GM23338 (cell line): ENCODE measurements around the gene SP5. TPM values are rescaled to one million over a fixed set of nuclear protein-coding genes. Genes with fewer than 3 reads are reported as not detected.

Experiments used
- ATAC-seq: fragments of 200-7000 bp; cut with Tn5 transposase; 3 replicates; pipeline ENCODE4 v1.9.1; 2020
- DNase-seq: peaks from one replicate; pipeline ENCODE4 v3.0.0-alpha.2; 2015; ENCODE audit warnings: low spot score
- H2AFZ ChIP-seq: fragments of 200-600 bp; sonication (generic); 2 replicates; pipeline ENCODE4 v1.8.0; 2016; ENCODE audit warnings: antibody characterized with exemption, mild to moderate bottlenecking, moderate library complexity
- H3F3A ChIP-seq: fragments of 200-600 bp; sonication (generic); replicated peaks from 2 replicates; pipeline ENCODE4 v1.8.0; 2017; ENCODE audit warnings: antibody characterized with exemption, mixed run types, low read depth
- H3K27ac ChIP-seq: fragments of 200-600 bp; sonication (generic); 2 replicates; pipeline ENCODE4 v1.6.1; 2016; ENCODE audit warnings: low read depth
- H3K27me3 ChIP-seq: fragments of 200-600 bp; sonication (generic); 2 replicates; pipeline ENCODE4 v1.8.0; 2016; ENCODE audit warnings: mild to moderate bottlenecking, mixed run types, moderate library complexity; ENCODE audit not compliant: insufficient read depth
- H3K36me3 ChIP-seq: fragments of 200-600 bp; sonication (generic); 2 replicates; pipeline ENCODE4 v1.8.0; 2016; ENCODE audit warnings: mild to moderate bottlenecking; ENCODE audit not compliant: insufficient read depth
- H3K4me1 ChIP-seq: fragments of 200-600 bp; sonication (generic); 2 replicates; pipeline ENCODE4 v1.8.0; 2016; ENCODE audit warnings: mild to moderate bottlenecking, moderate library complexity; ENCODE audit not compliant: insufficient read depth
- H3K4me2 ChIP-seq: fragments of 200-600 bp; sonication (generic); 2 replicates; pipeline ENCODE4 v1.7.1; 2017; ENCODE audit warnings: mixed run types
- H3K4me3 ChIP-seq: fragments of 200-600 bp; sonication (generic); 2 replicates; pipeline ENCODE4 v1.6.1; 2016; ENCODE audit warnings: mixed run types
- H3K79me2 ChIP-seq: fragments of 200-600 bp; sonication (generic); replicated peaks from 2 replicates; pipeline ENCODE4 v1.8.0; 2017; ENCODE audit warnings: mild to moderate bottlenecking; ENCODE audit not compliant: insufficient read depth
- H3K9me2 ChIP-seq: fragments of 200-600 bp; sonication (generic); 2 replicates; pipeline ENCODE4 v1.8.0; 2017; ENCODE audit not compliant: insufficient read depth
- H4K20me1 ChIP-seq: fragments of 200-600 bp; sonication (generic); replicated peaks from 2 replicates; pipeline ENCODE4 v1.8.0; 2017; ENCODE audit warnings: mild to moderate bottlenecking; ENCODE audit not compliant: insufficient read depth
- H3K27ac Mint-ChIP-seq: 2 replicates; pipeline ENCODE4 v1.8.0; 2020; ENCODE audit warnings: inconsistent platforms, mild to moderate bottlenecking, moderate library complexity, mixed read lengths
- H3K27me3 Mint-ChIP-seq: 3 replicates; pipeline ENCODE4 v1.8.0; 2022; ENCODE audit warnings: low read depth, mild to moderate bottlenecking, moderate library complexity, mixed read lengths, inconsistent platforms; ENCODE audit not compliant: insufficient read depth, poor library complexity
- H3K36me3 Mint-ChIP-seq: 3 replicates; pipeline ENCODE4 v1.8.0; 2021; ENCODE audit warnings: low read depth, mild to moderate bottlenecking, inconsistent platforms, moderate library complexity, mixed read lengths
- H3K4me1 Mint-ChIP-seq: 3 replicates; pipeline ENCODE4 v1.8.0; 2020; ENCODE audit warnings: mild to moderate bottlenecking, inconsistent platforms, mixed read lengths
- H3K4me3 Mint-ChIP-seq: 3 replicates; pipeline ENCODE4 v1.8.0; 2021; ENCODE audit warnings: moderate library complexity, mild to moderate bottlenecking, inconsistent platforms, mixed read lengths
- H3K9me3 Mint-ChIP-seq: 3 replicates; pipeline ENCODE4 v1.8.0; 2020; ENCODE audit warnings: moderate library complexity, mild to moderate bottlenecking, inconsistent platforms, mixed read lengths
- CREB1 ChIP-seq: fragments of 250-450 bp; sonication (Bioruptor Pico); IDR thresholded peaks from 2 replicates; pipeline ENCODE4 v1.5.0; 2020; ENCODE audit warnings: low read depth, mild to moderate bottlenecking, moderate library complexity
- CTCF ChIP-seq, 2 experiments: fragments of 200-600 bp in 1 of 2; sonication (generic) in 1 of 2; conservative IDR thresholded peaks; 2 replicates each; pipeline versions ENCODE4 v1.5.1 to v1.6.1; 2016 to 2017; ENCODE audit warnings: antibody characterized with exemption in 2 of 2, low read depth in 2 of 2, mild to moderate bottlenecking in 2 of 2, moderate library complexity in 1 of 2
- EZH2 ChIP-seq: fragments of 200-600 bp; sonication (generic); IDR thresholded peaks from one replicate; pipeline ENCODE4 v1.8.0; 2017; ENCODE audit warnings: antibody characterized with exemption, mild to moderate bottlenecking, low read depth; ENCODE audit not compliant: unreplicated experiment
- EZH2phosphoT487 ChIP-seq: fragments of 200-600 bp; sonication (generic); IDR thresholded peaks from one replicate; pipeline ENCODE4 v1.8.1; 2018; ENCODE audit warnings: antibody characterized with exemption; ENCODE audit not compliant: unreplicated experiment
- JUNB ChIP-seq: IDR thresholded peaks from one replicate; pipeline ENCODE4 v1.6.1; 2016; ENCODE audit warnings: antibody characterized with exemption; ENCODE audit not compliant: unreplicated experiment
- NANOG ChIP-seq: IDR thresholded peaks from 2 replicates; pipeline ENCODE4 v1.6.1; 2016; ENCODE audit warnings: antibody characterized with exemption, borderline replicate concordance
- POLR2AphosphoS5 ChIP-seq: IDR thresholded peaks from 2 replicates; pipeline ENCODE4 v1.6.1; 2016; ENCODE audit warnings: antibody characterized with exemption, low read depth
- ZNF114 ChIP-seq: fragments of 250-450 bp; sonication (Bioruptor Pico); IDR thresholded peaks from 2 replicates; pipeline ENCODE4 v1.5.0; 2020; ENCODE audit warnings: mild to moderate bottlenecking, moderate library complexity
- polyA plus RNA-seq: library from polyadenylated mRNA; unstranded; fragments of >200 nt; fragmentation: Nextera tagmentation; extraction: Ambion mirVana; gene quantifications from 2 replicates; pipeline ENCODE4 v1.2.1, GENCODE V29; 2016
- total RNA-seq: library from RNA; depleted of rRNA; stranded (reverse); fragments of >200 nt; shearing (Covaris generic); gene quantifications from 2 replicates; pipeline ENCODE4 v1.2.3, GENCODE V29; 2014
- TF ChIP-seq, protein P1 (sequence below): IDR thresholded peaks from one replicate; pipeline ENCODE4 v1.6.1; 2018; ENCODE audit warnings: antibody characterized with exemption; ENCODE audit not compliant: unreplicated experiment
- TF ChIP-seq, protein P2 (sequence below): fragments of 250-450 bp; sonication (Bioruptor Pico); IDR thresholded peaks from 2 replicates; pipeline ENCODE4 v1.5.0; 2020; ENCODE audit warnings: mild to moderate bottlenecking, moderate library complexity
- TF ChIP-seq, protein P3 (sequence below): IDR thresholded peaks from 2 replicates; pipeline ENCODE4 v1.6.1; 2016; ENCODE audit warnings: antibody characterized with exemption

The SP5 gene
- total and polyA plus RNA-seq, 2 experiments from 2014 or later: 0.21 to 0.32 TPM

DNA sequence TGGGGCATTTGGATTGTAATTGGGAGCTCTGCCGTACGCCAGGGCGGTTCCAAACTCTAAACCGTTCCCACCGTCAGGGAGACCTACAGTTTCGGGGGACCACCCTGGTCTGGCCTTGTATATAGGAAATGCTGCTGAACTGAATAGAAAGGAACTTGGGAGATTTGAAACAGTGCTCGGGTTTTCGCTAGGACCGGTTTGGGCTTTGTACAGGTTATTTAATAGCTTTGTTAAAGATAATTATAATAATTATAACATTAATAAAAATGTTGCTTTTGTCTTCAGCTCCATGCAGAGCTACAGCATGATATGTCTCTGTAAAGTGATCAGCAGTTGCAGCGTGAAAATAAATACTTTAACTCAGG lies 2.4 kb downstream of the SP5 start:
- peak overlapping the region; percentile 64 for H3K4me3 Mint-ChIP-seq
- H2AFZ ChIP-seq: no peak overlapping the region

More for the DNA sequence above, 2.4 kb downstream of the SP5 start:
- peaks cover 29% of the 10 kb centered on the region for H3K4me1 Mint-ChIP-seq
- H3K36me3 ChIP-seq: no peaks in the 10 kb centered on the region
- TF ChIP-seq NANOG: no peak
- no peak for TF ChIP-seq CTCF (conservative IDR thresholded peaks at IDR 0.05; ENCODE audit: low read depth in 2 of 2)
- TF ChIP-seq, protein P1, sequence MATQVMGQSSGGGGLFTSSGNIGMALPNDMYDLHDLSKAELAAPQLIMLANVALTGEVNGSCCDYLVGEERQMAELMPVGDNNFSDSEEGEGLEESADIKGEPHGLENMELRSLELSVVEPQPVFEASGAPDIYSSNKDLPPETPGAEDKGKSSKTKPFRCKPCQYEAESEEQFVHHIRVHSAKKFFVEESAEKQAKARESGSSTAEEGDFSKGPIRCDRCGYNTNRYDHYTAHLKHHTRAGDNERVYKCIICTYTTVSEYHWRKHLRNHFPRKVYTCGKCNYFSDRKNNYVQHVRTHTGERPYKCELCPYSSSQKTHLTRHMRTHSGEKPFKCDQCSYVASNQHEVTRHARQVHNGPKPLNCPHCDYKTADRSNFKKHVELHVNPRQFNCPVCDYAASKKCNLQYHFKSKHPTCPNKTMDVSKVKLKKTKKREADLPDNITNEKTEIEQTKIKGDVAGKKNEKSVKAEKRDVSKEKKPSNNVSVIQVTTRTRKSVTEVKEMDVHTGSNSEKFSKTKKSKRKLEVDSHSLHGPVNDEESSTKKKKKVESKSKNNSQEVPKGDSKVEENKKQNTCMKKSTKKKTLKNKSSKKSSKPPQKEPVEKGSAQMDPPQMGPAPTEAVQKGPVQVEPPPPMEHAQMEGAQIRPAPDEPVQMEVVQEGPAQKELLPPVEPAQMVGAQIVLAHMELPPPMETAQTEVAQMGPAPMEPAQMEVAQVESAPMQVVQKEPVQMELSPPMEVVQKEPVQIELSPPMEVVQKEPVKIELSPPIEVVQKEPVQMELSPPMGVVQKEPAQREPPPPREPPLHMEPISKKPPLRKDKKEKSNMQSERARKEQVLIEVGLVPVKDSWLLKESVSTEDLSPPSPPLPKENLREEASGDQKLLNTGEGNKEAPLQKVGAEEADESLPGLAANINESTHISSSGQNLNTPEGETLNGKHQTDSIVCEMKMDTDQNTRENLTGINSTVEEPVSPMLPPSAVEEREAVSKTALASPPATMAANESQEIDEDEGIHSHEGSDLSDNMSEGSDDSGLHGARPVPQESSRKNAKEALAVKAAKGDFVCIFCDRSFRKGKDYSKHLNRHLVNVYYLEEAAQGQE: no peak
- TF ChIP-seq JUNB: no peak
- TF ChIP-seq CREB1 (CRISPR knock-in tag): no peak
- no peak for TF ChIP-seq ZNF114 (CRISPR knock-in tag)
- TF ChIP-seq, protein P2, sequence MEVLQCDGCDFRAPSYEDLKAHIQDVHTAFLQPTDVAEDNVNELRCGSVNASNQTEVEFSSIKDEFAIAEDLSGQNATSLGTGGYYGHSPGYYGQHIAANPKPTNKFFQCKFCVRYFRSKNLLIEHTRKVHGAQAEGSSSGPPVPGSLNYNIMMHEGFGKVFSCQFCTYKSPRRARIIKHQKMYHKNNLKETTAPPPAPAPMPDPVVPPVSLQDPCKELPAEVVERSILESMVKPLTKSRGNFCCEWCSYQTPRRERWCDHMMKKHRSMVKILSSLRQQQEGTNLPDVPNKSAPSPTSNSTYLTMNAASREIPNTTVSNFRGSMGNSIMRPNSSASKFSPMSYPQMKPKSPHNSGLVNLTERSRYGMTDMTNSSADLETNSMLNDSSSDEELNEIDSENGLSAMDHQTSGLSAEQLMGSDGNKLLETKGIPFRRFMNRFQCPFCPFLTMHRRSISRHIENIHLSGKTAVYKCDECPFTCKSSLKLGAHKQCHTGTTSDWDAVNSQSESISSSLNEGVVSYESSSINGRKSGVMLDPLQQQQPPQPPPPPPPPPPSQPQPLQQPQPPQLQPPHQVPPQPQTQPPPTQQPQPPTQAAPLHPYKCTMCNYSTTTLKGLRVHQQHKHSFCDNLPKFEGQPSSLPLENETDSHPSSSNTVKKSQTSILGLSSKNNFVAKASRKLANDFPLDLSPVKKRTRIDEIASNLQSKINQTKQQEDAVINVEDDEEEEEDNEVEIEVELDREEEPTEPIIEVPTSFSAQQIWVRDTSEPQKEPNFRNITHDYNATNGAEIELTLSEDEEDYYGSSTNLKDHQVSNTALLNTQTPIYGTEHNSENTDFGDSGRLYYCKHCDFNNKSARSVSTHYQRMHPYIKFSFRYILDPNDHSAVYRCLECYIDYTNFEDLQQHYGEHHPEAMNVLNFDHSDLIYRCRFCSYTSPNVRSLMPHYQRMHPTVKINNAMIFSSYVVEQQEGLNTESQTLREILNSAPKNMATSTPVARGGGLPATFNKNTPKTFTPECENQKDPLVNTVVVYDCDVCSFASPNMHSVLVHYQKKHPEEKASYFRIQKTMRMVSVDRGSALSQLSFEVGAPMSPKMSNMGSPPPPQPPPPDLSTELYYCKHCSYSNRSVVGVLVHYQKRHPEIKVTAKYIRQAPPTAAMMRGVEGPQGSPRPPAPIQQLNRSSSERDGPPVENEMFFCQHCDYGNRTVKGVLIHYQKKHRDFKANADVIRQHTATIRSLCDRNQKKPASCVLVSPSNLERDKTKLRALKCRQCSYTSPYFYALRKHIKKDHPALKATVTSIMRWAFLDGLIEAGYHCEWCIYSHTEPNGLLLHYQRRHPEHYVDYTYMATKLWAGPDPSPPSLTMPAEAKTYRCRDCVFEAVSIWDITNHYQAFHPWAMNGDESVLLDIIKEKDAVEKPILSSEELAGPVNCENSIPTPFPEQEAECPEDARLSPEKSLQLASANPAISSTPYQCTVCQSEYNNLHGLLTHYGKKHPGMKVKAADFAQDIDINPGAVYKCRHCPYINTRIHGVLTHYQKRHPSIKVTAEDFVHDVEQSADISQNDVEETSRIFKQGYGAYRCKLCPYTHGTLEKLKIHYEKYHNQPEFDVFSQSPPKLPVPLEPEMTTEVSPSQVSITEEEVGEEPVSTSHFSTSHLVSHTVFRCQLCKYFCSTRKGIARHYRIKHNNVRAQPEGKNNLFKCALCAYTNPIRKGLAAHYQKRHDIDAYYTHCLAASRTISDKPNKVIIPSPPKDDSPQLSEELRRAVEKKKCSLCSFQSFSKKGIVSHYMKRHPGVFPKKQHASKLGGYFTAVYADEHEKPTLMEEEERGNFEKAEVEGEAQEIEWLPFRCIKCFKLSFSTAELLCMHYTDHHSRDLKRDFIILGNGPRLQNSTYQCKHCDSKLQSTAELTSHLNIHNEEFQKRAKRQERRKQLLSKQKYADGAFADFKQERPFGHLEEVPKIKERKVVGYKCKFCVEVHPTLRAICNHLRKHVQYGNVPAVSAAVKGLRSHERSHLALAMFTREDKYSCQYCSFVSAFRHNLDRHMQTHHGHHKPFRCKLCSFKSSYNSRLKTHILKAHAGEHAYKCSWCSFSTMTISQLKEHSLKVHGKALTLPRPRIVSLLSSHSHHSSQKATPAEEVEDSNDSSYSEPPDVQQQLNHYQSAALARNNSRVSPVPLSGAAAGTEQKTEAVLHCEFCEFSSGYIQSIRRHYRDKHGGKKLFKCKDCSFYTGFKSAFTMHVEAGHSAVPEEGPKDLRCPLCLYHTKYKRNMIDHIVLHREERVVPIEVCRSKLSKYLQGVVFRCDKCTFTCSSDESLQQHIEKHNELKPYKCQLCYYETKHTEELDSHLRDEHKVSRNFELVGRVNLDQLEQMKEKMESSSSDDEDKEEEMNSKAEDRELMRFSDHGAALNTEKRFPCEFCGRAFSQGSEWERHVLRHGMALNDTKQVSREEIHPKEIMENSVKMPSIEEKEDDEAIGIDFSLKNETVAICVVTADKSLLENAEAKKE: no peak
- TF ChIP-seq, protein P3, sequence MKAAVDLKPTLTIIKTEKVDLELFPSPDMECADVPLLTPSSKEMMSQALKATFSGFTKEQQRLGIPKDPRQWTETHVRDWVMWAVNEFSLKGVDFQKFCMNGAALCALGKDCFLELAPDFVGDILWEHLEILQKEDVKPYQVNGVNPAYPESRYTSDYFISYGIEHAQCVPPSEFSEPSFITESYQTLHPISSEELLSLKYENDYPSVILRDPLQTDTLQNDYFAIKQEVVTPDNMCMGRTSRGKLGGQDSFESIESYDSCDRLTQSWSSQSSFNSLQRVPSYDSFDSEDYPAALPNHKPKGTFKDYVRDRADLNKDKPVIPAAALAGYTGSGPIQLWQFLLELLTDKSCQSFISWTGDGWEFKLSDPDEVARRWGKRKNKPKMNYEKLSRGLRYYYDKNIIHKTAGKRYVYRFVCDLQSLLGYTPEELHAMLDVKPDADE: no peak
- no peak for TF ChIP-seq POLR2AphosphoS5
- no peak for TF ChIP-seq EZH2
- no peak for TF ChIP-seq EZH2phosphoT487
- H3K36me3 Mint-ChIP-seq: no peaks in the 10 kb centered on the region
- DNase-seq (no peak), ATAC-seq (no peak)
- H3K4me3 ChIP-seq: peak overlapping the region; percentile 56
- peaks cover 99% of the 10 kb centered on the region for H3K27me3 ChIP-seq
- peaks cover 71% of the 10 kb centered on the region for H3K27me3 Mint-ChIP-seq
- peaks cover 4% of the 10 kb centered on the region; the same call in 1 of the 2 replicates for H3F3A ChIP-seq
- H3K9me2 ChIP-seq: no peaks in the 10 kb centered on the region
- peaks cover 6% of the 10 kb centered on the region; the same call in 2 of the 3 replicates for H3K9me3 Mint-ChIP-seq
- H3K79me2 ChIP-seq: no peaks in the 10 kb centered on the region
- peaks cover 18% of the 10 kb centered on the region for H3K4me1 ChIP-seq
- no peak overlapping the region for H3K27ac ChIP-seq
- peaks cover 5% of the 10 kb centered on the region; the same call in 1 of the 2 replicates for H4K20me1 ChIP-seq
- H3K27ac Mint-ChIP-seq: no peak overlapping the region
- H3K4me2 ChIP-seq: peak overlapping the region; percentile 81
